ENCODE data around the gene ZDHHC13.

- TF ChIP-seq CTCF (IDR thresholded peaks at IDR 0.05), result no peak
- no peak for TF ChIP-seq EP300 (IDR thresholded peaks at IDR 0.05)
- no peak for TF ChIP-seq POLR2A (IDR thresholded peaks at IDR 0.05)
Observed at GRCh38 chr11:19216709-19217374, 99.9 kb downstream of the ZDHHC13 start.
